ENCODE measurements around the gene TENM4. TPM values are rescaled to one million over a fixed set of nuclear protein-coding genes. Genes with fewer than 3 reads are reported as not detected.
A peak's percentile ranks its signal among the peaks of the same experiment; 100 is the strongest.

The TENM4 gene
- total RNA-seq, 1 donor from 2014 or later = 3.8 TPM

- no peak overlapping the region for H3K27ac Mint-ChIP-seq (ENCODE audit: unreplicated experiment)
- no peak overlapping the region for H3K4me3 Mint-ChIP-seq (ENCODE audit: unreplicated experiment)
- H3K4me1 Mint-ChIP-seq (ENCODE audit: low read depth) = peaks cover 7% of the 10 kb centered on the region
- no peaks in the 10 kb centered on the region for H3K36me3 Mint-ChIP-seq (ENCODE audit: low read depth)
- no peaks in the 10 kb centered on the region for H3K27me3 Mint-ChIP-seq (ENCODE audit: low read depth)
- H3K9me3 Mint-ChIP-seq (ENCODE audit: low read depth) = no peaks in the 10 kb centered on the region
- no peak for TF ChIP-seq CTCF (IDR thresholded peaks at IDR 0.05)
- no peak for DNase-seq (ENCODE audit: low spot score)
These were observed 370.3 kb downstream of the TENM4 start for GRCh38 chr11:79070518-79070917.

GRCh38 chr11:79069504-79069903, 371.3 kb downstream of the TENM4 start:
- no peak for TF ChIP-seq CTCF (IDR thresholded peaks at IDR 0.05)
- H3K4me3 Mint-ChIP-seq (ENCODE audit: unreplicated experiment) = no peak overlapping the region
- H3K27ac Mint-ChIP-seq (ENCODE audit: unreplicated experiment) = no peak overlapping the region
- no peak for DNase-seq (ENCODE audit: low spot score)
- H3K36me3 Mint-ChIP-seq (ENCODE audit: low read depth) = no peaks in the 10 kb centered on the region
- peaks cover 7% of the 10 kb centered on the region for H3K4me1 Mint-ChIP-seq (ENCODE audit: low read depth)
- H3K9me3 Mint-ChIP-seq (ENCODE audit: low read depth) = no peaks in the 10 kb centered on the region
- no peaks in the 10 kb centered on the region for H3K27me3 Mint-ChIP-seq (ENCODE audit: low read depth)

DNA sequence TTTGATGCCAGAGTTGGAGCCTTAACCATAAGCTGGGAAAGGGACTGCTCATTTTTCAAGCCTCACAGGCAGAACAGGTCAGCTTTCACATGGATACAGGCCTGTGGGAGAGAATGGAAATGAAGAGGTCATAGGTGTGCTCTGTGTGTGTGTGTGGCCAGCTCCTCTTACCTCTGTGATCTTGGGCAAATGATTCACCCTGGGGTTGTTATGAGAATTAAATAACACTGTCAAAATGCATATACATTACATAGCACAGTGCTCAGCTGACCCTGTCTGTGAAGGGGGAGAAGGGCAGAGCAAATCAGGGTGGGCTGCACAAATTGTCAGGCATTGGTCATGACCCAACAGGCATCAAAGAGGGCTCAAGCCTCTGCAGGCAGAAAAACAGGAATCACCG, 372.5 kb downstream of the TENM4 start:
- no peak overlapping the region for H3K27ac Mint-ChIP-seq (ENCODE audit: unreplicated experiment)
- no peak overlapping the region for H3K4me3 Mint-ChIP-seq (ENCODE audit: unreplicated experiment)
- DNase-seq (ENCODE audit: low spot score) = no peak

DNA sequence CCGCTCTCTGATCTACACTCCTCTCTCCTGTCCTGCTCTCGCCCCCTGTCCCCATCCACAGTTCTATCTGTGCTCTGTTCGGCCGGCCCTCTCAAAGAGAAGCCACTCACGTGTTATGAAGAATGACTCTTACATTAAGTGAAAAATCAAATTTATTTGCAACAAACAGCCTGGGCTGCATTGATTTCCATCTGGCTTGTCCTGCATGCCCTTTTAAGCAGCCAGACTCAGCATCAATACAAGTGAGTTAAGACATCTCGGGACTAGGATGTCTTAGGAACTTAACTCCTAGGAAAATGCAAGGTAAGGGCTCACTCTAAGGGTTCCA, 373.5 kb downstream of the TENM4 start:
- DNase-seq (ENCODE audit: low spot score) = no peak
- Mint-ChIP-seq H3K4me1 (ENCODE audit: low read depth) (peaks cover 12% of the 10 kb centered on the region), H3K36me3 (ENCODE audit: low read depth) (no peaks in the 10 kb centered on the region), H3K9me3 (ENCODE audit: low read depth) (no peaks in the 10 kb centered on the region), H3K27me3 (ENCODE audit: low read depth) (no peaks in the 10 kb centered on the region), H3K4me3 (ENCODE audit: unreplicated experiment) (peak overlapping the region; percentile 53), H3K27ac (ENCODE audit: unreplicated experiment) (no peak overlapping the region)
- no peak for TF ChIP-seq CTCF (IDR thresholded peaks at IDR 0.05)

More for the DNA sequence above, 372.5 kb downstream of the TENM4 start:
- Mint-ChIP-seq H3K36me3 (ENCODE audit: low read depth) (no peaks in the 10 kb centered on the region), H3K27me3 (ENCODE audit: low read depth) (no peaks in the 10 kb centered on the region), H3K4me1 (ENCODE audit: low read depth) (peaks cover 8% of the 10 kb centered on the region), H3K9me3 (ENCODE audit: low read depth) (no peaks in the 10 kb centered on the region)
- no peak for TF ChIP-seq CTCF (IDR thresholded peaks at IDR 0.05)

DNA sequence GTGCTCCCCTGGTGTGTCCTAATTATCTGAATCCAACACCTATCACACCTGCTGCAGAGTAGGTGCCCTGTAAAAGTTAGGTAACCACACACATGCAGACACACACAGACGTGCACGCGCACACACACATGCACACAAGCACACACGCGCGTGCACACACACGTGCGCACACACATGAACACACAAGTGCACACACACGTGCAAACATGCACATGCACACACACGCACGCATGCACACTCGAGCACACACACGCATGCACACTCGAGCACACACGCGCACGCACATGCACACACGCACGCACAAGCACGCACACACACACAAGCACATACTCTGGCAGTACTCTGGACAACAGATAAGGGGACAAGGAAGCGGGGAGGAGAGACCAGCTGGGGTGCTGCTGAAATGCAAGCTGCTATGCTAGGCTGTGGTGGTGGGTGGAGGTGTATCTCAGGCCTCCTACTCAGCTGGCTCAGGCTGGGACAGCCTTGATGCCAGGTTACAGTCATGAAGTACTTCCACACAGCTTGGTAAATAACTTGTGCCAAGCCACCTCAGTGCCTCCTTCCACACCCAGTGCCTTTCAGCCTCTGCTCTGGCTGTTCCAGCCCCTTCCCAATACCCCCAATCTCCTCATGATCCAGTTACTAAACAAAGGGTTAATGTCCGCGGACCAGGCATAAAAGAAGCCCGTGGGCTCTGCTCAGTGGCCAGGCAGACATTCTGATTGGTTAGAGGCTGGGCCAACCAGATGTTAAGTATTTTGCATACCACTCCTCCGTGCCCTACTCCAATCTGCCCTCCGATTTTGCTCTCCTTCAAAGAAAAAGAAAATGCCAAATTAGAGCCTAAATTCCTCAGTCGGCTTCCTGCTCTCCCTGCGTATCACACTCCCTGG, 374.1 kb downstream of the TENM4 start:
- TF ChIP-seq CTCF (IDR thresholded peaks at IDR 0.05) = no peak
- Mint-ChIP-seq H3K4me1 (ENCODE audit: low read depth) (peaks cover 12% of the 10 kb centered on the region), H3K9me3 (ENCODE audit: low read depth) (no peaks in the 10 kb centered on the region), H3K36me3 (ENCODE audit: low read depth) (no peaks in the 10 kb centered on the region), H3K4me3 (ENCODE audit: unreplicated experiment) (peak overlapping the region; percentile 53), H3K27me3 (ENCODE audit: low read depth) (no peaks in the 10 kb centered on the region), H3K27ac (ENCODE audit: unreplicated experiment) (no peak overlapping the region)
- DNase-seq (ENCODE audit: low spot score) = no peak

Data from chondrocyte (in vitro differentiated cells).